ENCODE measurements around the gene PLD1.

PLD1 gene

DNA sequence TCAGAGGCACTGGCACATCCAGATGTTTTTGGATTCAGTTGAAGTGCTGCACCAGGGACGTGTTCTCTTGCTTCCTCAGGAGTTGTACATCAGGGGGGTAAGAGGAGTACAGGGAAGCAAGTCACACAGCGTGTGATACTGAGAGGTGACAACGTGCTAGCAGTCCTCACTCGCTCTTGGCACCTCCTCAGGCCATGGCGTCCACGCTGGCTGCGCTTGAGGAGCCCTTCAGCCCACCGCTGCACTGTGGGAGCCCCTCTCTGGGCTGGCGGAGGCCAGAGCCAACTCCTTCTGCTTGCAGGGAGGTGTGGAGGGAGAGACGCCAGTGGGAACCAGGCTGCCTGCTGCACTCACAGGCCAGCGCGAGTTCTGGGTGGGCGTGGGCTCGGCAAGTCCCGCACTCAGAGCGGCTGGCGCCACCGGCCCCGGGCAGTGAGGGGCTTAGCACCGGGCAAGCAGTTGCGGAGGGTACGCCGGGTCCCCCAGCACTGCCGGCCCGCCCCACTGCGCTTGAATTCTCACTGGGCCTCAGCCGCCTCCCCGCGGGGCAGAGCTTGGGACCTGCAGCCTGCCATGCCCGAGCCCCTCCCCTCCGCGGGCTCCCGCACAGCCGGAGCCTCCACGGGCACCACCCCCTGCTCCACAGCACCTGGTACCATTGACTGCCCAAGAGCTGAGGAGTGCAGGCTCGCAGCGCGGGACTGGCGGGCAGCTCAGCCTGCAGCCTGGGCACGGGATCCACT is 64.5 kb downstream of the PLD1 start:
- DNase-seq (ENCODE audit: low read depth), result no peak

- no peak for DNase-seq (ENCODE audit: low read depth)
These were observed 66.0 kb downstream of the PLD1 start for GRCh38 chr3:171744158-171744741.

DNA sequence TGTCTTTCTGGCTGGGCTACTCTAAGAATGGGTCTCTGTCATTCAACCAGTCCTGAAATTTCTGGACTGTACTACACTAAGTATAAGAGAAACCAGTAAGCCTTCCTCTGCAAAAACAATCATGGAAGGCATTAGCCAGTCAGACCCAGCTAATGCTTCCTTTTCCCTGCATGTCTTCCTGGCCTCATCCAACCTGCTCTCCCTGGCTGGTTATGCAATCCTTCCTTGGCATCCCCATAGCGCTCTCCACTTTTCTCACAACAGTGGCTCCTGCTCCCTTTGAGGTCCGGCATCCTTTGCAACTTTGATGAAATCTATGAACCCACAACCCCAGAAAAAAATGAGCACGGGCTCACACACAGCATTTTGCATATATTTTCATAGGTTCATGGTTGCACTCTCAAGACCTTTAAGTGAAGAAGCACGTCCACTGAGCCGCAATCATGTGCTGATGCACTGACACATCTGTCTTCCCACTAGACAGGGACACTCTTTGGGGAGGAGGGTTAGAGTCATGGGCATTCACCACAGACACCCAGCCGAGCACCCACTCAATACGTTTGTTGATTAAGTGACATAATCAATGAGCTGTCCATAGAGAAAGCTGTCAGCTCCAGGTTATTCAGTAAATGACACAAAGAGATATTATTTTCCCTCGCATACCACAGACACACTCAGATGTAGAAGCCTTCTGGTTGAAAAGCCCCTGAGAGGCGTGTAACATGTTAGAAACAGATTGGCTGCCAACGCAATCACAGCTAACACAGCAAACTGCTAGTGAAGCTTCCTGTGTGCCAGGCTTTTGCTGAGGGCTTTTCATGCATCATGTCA is 66.7 kb downstream of the PLD1 start:
- no peak for DNase-seq (ENCODE audit: low read depth)

DNA sequence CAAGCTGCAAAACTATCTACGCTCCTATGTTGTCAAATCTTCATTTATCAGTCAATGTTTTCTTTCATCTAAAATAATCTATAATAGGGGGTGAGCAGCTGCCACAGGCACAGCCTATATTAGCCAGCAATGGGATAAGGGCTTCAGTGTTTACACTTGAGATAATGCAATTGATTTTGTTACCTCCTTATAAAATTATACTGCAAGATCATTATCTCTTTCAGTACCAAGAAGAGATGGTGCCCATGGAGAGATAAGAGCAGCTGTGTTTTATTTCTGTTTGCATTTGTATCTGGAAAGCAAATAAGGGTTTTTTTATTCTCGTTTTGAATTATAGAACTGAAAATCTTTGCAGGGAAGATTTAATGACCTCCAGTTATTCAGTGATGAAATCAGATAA is 68.9 kb downstream of the PLD1 start:
- no peak for DNase-seq (ENCODE audit: low read depth)

DNA sequence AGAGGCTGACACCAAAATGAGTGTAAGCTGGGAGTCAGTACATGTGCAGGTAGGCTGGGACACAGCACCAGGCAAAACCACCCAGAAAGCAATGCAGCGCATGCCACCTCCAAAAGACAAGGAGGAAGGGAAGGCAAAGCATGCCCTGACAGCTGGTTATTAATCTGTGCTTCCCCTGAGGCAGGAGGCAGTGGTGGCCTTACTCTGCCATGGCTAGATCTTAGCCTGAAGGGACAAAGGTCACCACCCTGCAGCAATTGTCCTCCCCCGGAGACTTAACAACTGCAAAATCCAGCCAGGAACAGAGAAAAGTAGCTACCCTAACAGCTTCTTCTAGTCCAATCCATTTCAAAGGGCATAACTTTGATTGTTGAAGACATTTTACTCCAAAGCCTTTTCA is 73.7 kb downstream of the PLD1 start:
- no peak for DNase-seq (ENCODE audit: low read depth)

GRCh38 chr3:171733561-171733960 is 76.7 kb downstream of the PLD1 start:
- no peak for DNase-seq (ENCODE audit: low read depth)

- no peak for DNase-seq (ENCODE audit: low read depth)
These were observed 77.5 kb downstream of the PLD1 start for GRCh38 chr3:171732756-171733155.

- no peak for DNase-seq (ENCODE audit: low read depth)
These were observed 78.6 kb downstream of the PLD1 start for GRCh38 chr3:171731691-171732090.

DNA sequence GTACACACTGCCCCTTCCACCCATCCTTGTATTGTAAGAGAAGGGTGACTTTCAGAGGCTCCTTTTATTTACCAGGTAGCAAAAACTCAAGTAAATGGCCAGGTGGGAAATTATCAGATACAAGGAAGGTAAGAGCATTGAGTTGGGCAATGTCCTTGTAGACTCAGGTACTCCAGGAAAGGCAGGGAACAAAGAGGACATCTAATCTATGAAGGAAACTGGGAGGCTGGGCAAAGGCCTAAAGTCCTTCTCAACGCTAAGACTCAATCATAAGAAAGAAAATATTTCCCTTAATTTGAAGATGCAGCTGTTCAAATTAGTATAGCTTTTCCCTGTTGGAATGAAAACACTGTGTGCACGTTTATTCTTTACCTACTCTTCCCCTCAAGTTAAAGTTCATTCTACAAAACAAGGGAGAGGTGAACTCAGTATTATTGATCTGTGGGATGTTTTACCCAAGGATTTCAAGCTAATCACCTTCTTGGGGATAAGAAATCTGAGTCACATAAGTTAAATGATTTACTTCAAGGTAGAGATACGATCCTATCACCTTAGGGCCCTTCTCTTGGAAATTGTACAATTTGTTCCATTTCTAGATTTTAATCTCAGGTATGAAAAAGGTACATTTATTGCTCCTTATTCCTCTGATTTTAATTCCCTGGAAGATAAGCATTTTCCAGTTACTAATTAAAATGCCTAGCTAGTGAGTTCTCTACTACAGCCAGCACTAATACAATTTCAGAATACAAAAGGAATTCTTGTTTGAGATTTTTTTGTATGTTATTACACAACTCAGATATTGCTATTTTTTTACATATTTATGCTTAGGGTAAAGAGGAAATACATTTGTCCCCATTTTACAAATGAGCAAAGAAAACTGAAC is 80.6 kb downstream of the PLD1 start:
- no peak for DNase-seq (ENCODE audit: low read depth)

DNA sequence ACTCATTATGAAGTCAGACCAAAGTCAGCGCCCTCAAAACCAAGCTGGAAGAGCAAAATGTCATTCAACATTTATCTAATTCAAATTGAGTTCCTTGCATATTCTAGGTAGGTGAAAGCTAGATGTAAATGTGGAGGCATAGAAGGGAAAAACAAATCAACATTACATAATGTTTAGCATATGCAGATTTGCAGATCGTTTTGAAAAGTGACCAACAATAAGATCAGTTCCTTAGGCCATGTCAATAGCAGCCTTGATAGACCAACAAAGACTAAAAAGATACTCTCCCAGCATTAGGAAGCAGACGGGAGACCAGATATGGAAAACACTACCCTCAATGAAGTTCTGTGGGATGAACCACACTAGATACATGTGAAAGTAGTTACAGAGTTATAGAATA is 83.0 kb downstream of the PLD1 start:
- no peak for DNase-seq (ENCODE audit: low read depth)

DNA sequence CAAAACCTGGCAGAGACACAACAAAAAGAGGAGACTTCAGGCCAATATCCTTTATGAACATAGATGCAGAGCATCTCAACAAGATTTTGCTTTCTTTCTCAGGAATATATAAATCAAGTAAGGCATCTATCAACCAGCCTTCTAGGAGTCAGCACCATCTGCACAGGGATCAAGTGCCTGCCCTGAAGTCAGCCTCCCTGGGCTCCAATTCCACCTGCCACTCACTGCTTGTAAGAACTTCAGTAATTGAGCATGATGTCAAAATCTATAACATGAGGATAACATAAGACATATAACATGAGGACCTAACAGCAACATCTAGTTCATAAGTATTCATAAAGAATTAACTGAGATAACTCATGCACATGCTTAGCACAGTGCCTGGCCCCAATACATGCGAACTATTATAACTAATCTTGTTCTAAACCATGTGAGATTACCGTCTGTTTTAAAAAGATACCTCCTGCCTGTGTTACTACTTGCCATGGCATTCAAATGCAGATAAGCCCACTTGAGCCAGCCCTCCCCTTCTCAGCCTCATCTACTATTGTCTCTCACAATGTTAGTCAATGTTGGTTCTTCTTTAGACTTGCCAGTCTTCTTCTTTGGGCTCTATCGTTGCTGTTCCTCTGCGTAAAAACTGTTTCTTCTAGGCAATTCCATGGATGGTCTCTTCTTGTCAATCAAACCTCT is 91.6 kb downstream of the PLD1 start:
- DNase-seq (ENCODE audit: low read depth), result no peak

GRCh38 chr3:171715155-171715554 is 95.1 kb downstream of the PLD1 start:
- DNase-seq (ENCODE audit: low read depth), result no peak

GRCh38 chr3:171712171-171712938 is 97.9 kb downstream of the PLD1 start:
- DNase-seq (ENCODE audit: low read depth), result no peak

GRCh38 chr3:171711461-171712170 is 98.7 kb downstream of the PLD1 start:
- no peak for DNase-seq (ENCODE audit: low read depth)

DNA sequence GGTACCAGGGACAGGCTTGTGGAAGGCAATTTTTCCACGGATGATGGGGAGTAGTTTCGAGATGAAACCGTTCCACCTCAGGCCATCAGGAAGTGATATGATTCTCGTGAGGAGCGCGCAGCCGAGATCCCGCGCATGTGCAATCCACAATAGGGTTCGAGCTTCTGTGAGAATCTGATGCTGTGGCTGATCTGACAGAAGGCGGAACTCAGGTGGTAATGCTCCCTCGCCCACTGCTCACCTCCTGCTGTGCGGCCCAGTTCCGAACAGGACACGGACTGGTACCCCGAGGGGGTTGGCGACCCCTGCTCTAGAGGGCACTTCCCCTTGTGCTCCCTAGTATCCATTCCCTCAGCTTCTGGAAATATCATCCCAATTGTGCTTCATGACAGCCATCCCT is 99.9 kb downstream of the PLD1 start:
- DNase-seq (ENCODE audit: low read depth), result no peak

DNA sequence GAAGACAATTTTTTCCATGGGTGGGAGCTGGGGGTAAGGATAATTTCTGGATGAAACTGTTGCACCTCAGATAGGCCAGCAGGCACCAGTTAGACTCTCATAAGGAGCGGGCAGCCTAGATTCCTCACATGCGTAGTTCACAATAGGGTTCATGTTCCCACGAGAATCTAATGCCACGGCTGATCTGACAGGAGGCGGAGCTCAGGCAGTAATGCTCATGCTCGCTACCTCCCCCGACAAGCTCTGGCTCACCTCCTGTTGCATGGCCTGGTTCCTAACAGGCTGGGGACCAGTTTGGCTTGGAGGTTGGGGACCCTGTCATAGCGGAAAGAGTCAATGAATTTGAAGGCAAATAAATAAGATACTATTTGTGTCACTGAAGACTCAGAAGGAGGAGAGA is 105.5 kb downstream of the PLD1 start:
- DNase-seq (ENCODE audit: low read depth), result no peak

- no peak for DNase-seq (ENCODE audit: low read depth)
These were observed 106.3 kb downstream of the PLD1 start for GRCh38 chr3:171704002-171704401.

- DNase-seq (ENCODE audit: low read depth), result no peak
These were observed 107.1 kb downstream of the PLD1 start for GRCh38 chr3:171703144-171703543.

DNA sequence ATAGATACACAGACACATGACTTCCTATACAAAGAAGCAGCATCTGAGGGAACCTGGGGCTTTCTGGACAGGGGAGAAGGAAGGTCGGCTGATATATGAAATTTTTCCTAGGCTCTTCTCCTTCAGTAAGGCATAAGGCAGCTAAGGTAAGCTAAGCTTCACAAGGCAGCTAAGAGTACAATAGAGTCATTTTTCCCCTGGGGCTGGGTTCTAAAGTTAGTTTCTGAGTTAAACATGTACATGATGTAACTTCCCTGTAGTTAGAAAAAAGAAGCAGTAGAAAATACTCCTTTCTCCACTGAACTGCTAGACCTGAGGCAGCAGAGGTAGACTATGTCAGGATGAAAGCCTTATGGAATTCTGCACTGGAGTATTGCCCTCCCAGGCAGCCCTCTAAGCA is 109.6 kb downstream of the PLD1 start:
- no peak for DNase-seq (ENCODE audit: low read depth)

GRCh38 chr3:171700157-171700556 is 110.1 kb downstream of the PLD1 start:
- DNase-seq (ENCODE audit: low read depth), result no peak

Data from T-helper 22 cell (primary cell).